NCI-H146 treated with DMSO at 0.1 percent for 48 hours (cell line): ENCODE results near the gene ZBTB46.
A peak's percentile ranks its signal among the peaks of the same experiment; 100 is the strongest.
"Not testable (repeated sequence)": the region's sequence is repeated elsewhere in the genome, so short reads cannot be mapped to it uniquely, and the experiment has no call there.

ENCODE experiments used
- DNase-seq: peaks from one replicate; lab custom pipeline; 2025; ENCODE audit not compliant: unreplicated experiment; lab: John Stamatoyannopoulos, UW

ZBTB46 gene

DNA sequence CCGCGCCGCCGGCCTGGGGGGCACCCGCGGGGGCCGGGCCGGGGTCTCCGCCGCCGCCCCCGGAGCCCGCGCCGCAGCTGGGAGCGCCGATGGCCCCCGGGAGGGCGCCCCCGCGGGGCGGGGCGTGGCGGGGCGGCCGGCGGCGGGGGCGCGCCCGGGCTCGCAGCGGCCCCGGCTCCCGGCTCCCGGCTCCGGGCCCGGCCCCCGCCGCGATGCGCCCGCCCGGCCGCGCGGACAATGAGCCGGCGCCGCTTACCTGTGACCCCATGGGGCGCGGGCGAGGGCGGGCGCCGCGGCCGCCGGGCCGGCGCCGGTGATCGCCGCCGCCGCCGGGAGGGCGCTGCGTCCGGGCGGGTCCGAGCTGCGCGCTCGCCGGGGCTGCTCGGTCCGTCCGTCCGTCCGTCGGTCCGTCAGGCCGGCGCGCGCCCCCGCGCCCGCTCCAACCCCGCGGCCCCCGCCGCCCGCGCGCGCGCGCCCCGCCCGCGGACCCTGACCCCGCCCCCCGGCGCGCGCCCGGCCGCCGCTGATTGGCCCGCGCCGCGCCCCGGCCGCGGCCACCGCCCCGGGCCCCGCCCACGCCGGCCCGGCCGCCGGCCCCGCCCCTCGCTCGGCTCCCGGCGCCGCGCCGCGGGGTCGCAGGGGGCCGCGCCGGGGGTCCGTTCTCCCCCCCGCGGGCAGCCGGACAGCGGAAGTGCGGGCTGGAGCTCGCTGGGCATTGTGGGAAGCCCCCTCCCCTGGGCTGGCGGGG, at the start of gene ZBTB46:
TSS of gene ZBTB46 (minus strand) at position 424 of the 748 bp plus-strand sequence. CDS start 40,507 bp downstream, outside the sequence.
- no peak for DNase-seq

DNA sequence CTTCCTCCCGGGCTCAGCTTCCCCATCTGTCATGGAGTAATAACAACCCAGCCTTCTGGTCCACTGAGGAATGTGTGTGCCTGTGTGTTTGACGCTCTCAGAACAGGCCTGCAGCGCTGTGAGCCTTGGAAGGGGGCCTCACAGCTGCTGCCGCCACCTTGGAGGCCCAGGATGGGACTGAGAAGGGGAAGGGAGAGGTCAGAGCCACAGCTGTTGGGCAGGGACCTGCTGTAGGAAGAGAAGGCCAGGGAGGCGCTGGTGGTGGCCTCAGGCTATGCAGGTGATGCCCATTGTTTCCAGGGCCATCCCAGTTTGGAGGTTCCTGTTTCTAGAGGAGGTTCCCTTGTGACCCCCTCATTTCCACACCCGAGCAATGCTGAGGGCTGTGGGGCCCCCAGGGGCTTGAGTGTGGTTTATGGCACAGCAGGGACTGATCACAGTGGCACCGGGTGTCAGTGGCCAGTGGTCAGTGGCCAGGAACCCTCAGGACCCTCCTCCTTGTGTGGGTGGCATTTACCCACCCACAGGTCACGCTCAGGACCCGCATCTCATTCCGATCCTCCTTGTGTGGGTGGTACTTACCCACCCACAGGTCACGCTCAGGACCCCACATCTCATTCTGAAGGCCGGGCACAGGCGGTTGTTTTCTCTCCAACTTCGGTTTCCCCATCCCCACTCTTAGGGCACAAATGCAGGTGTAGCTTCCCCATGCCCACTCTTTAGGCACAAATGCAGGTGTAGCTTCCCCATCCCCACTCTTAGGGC, 48.0 kb upstream of the ZBTB46 start:
- DNase-seq: no peak

GRCh38 chr20:63877755-63878470, 46.8 kb upstream of the ZBTB46 start:
- DNase-seq: no peak

DNA sequence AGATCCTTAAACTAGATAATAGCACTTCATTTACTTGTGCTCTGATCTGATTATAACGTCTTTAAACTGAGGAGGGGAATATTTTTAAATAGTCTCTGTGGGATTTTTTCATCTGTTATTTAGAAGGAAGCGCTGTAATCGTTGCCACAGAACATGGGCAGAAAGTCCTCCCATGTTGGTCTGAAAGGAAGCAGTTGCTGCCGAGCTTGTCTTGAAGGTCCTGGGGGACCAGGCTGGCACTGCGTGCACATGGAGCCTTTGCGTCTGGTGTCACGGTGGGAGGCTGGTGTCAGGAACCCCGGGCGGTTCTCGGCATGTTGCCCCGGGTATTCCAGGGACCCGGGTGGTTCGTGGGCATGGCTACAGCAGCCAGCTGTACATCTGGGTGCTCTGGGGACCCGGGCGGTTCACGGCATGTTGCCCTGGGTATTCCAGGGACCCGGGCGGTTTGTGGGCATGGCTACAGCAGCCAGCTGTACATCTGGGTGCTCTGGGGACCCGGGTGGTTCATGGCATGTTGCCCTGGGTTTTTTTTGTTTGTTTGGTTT, 45.5 kb upstream of the ZBTB46 start:
- no peak for DNase-seq

GRCh38 chr20:63874241-63874640, 43.2 kb upstream of the ZBTB46 start:
- DNase-seq: not testable (repeated sequence)

- DNase-seq: no peak
Observed at GRCh38 chr20:63873477-63873971, 42.5 kb upstream of the ZBTB46 start.

DNA sequence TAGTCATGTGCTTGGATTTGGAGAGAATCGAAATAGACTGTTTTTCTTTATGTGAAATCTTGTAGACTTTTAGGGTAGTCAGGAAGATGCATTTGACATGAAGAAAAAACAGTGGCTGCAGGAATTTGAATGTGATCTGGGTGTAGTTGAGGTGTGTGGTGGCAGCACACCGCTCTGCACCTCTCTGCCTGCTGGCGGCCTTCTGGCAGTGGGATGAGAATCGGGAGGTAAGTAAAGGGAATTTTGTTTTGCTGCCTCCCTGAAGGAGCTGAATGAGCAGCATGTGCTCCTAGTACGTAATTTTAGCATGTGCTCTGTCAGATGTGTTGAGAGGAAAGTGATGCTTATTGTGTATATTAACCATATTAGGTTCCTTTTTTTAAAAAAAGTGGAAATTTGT, 37.2 kb upstream of the ZBTB46 start:
- no peak for DNase-seq

DNA sequence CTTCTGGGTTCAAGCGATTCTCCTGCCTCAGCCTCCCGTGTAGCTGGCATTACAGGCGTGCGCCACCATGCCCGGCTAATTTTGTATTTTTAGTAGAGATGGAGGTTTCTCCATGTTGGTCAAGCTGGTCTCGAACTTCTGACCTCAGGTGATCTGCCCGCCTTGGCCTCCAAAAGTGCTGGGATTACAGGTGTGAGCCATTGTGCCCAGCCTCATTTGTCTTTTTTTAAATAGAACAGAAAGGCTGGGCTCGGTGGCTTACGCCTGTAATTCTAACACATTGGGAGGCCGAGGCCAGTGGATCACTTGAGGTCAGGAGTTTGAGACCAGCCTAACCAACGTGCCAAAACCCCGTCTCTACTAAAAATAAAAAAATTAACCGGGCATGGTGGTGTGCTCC, 36.0 kb upstream of the ZBTB46 start:
- not testable (repeated sequence) for DNase-seq

GRCh38 chr20:63864978-63865640, 34.0 kb upstream of the ZBTB46 start, which contains the start of gene TPD52L2:
Gene TPD52L2, plus strand, starts transcription at chr20:63865270. Its CDS starts 96 bp downstream, at chr20:63865366.
- peak; percentile 99 for DNase-seq

GRCh38 chr20:63864545-63864977, 33.5 kb upstream of the ZBTB46 start:
- DNase-seq: no peak

DNA sequence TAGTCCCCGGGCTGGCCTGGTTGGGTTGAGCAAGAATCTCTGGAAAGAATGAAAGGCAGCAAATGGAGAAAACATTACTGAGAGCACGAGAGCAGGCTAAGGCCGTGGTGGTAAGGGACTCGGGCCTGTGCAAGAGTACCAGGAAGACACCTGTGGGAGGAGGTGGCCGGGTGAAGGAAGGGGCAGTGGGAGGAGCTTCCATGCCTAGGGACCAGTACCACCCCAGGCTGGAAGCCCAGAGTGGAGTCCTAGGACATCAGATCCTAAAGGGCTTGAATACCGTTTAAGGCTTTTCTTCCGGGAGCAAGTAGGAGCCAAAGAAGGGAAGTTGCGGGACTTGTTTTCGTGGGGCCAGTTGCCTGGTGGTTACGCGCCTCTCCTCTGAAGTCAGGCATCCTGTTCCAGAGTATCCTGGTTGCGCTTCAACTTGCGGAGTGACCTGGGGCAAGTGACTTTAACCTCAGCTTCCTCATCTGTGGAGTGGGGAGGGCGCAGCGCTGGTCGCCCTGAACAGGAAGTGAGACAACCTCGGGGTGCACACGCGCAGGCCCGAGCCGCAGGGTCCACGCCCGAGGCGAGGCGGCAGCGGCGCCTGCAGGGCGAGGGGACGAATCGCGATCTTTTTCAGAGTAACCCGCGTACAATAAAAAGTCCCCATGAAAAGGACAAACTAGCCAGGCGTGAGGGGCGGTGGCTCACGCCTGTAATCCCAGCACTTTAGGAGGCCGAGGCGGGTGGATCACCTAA, 32.9 kb upstream of the ZBTB46 start:
- peak; percentile 40 for DNase-seq

DNA sequence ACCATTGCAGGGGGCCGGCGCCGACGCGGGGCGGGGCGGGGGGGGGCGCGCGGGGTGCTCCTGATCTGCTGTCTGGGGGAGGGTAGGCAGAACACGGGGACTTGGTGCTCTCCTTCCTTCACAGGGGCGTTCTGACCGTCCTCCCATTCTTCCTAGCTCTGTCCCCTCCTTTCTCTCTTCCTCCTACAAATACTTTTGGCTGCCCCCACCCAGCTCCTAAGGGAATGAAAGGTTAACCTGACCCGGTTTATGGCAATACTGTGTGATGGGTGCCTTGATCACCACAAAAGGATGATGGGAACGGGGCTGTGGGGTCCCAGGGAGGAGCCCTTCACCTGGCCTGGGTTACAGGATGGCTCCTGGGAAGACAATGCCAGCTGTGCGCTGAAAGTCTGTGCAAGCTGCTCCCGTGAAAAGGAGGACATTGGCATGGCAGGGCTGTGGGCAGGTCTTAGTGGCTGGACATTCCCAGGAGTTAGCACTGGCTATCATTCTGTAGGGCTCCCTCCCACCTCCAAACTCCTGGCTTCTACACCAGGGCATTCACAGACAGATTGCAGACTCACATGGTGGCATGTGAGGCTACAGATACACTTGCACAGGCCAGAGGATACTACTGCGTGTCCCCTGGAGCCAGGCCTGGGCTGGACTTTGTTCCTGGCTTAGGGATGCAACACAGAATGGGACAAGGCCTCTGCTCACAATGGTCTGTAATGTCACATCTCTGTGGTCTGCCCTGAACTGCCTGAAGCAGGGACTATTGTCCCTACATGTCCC, 32.1 kb upstream of the ZBTB46 start:
- no peak for DNase-seq

GRCh38 chr20:63861981-63862901, 31.2 kb upstream of the ZBTB46 start:
- no peak for DNase-seq

- no peak for DNase-seq
Observed at GRCh38 chr20:63861365-63861934, 30.4 kb upstream of the ZBTB46 start, which contains the start of gene ABHD16B. Gene ABHD16B, plus strand, starts transcription at chr20:63861498. Its CDS starts 43 bp downstream, at chr20:63861541.

DNA sequence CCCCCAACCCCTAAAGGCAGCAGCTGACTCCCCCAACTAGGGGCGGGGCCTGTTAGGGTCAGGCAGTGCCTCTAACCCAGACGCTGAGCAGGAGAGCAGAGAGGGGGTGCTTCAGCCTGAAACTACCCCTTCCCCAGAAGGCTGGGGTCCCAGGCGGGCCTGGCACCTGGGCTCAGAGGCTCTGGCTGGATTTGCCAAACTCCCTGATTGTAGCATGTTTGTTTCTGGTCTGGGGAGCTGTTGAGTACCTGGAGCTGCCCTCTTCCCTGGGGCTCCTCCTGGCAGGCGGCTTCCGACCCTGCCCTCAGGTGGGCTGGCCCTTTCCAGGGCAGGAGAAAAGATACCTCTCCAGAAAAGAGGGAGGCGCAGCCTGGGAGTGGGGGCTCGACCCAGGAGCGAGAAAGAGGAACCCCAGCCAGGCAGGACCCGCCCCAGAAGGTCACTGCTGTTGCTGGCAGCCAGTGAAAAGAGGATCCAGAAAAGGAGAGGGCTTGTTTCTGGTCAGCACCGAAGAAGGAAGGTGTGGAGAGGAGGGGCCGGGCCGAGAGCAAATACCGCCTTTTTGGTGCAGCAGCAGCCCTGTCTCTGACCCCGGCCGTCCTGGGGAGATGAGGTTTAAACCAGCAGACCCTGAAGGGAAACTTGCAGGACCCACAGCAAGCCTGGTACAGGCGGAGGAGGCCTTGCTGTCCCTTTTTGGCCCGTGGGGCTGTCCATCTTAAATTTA, 29.4 kb upstream of the ZBTB46 start:
- no peak for DNase-seq

DNA sequence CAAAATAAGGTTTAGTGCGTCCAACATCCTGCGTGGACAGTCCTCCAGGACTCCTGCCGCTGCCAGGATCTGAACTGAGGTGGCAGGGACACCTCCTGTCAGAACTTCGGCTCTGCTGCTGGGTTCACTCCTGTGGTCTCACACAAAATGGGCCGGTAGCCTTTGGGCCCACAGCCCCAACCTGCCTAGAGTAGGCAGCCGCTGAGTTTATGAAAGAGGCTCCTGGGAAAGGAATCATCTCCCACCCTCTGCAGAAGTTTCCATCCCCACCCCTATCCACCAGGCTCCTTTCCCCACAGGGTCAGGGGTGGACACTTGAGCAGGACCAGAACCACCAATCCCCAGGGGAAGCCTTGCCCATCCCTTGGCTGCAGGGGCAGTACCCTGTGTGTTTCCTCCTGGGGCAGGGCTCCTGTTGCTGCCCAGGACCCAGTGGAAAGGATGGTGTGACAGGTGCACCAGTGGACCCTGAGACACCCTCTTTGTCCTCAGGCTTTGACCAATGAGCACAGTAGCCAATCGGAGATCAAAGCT, 28.2 kb upstream of the ZBTB46 start:
- no peak for DNase-seq
